GM12878 (cell line): Measurements from ENCODE around the gene ZFP62.

Experiments used
- CHD1 ChIP-seq: IDR thresholded peaks from 2 replicates; pipeline ENCODE4 v1.6.1; 2012; ENCODE audit warnings: low read depth, low read length, improper control_type of control experiment
- CTCF ChIP-seq, 3 experiments: IDR thresholded peaks in 2 of 3; conservative IDR thresholded peaks in 1 of 3; 2 replicates each; pipeline ENCODE4 v1.5.1; 2011; ENCODE audit warnings: low read depth in 3 of 3, low read length in 3 of 3, mild to moderate bottlenecking in 3 of 3, control low read depth in 2 of 3, moderate library complexity in 2 of 3, inconsistent platforms in 1 of 3, mixed read lengths in 1 of 3; ENCODE audit not compliant: control insufficient read depth in 2 of 3, insufficient read depth in 1 of 3; ENCODE audit errors: extremely low read depth in 1 of 3
- EP300 ChIP-seq, 2 experiments: fragments of 150-350 bp in 1 of 2; IDR thresholded peaks; 2 replicates each; pipeline ENCODE4 v1.6.1; 2011 to 2012; ENCODE audit warnings: low read depth in 2 of 2, low read length in 2 of 2, borderline replicate concordance in 1 of 2, improper control_type of control experiment in 1 of 2, inconsistent platforms in 1 of 2; ENCODE audit not compliant: control insufficient read depth in 1 of 2
- ETV6 ChIP-seq, 2 experiments: fragments of 450-650 bp in 1 of 2; IDR thresholded peaks in 1 of 2; conservative IDR thresholded peaks in 1 of 2; 2 replicates each; pipeline ENCODE4 v1.6.1; 2014; ENCODE audit warnings: antibody characterized with exemption in 1 of 2, borderline replicate concordance in 1 of 2, low read depth in 1 of 2, mild to moderate bottlenecking in 1 of 2, moderate library complexity in 1 of 2
- NFYB ChIP-seq: IDR thresholded peaks from 2 replicates; pipeline ENCODE4 v1.6.1; 2011; ENCODE audit warnings: low read depth, mild to moderate bottlenecking, low read length, improper control_type of control experiment, moderate library complexity; ENCODE audit not compliant: insufficient read depth
- NR2F1 ChIP-seq: fragments of 450-650 bp; conservative IDR thresholded peaks from 2 replicates; pipeline ENCODE4 v1.6.1; 2017; ENCODE audit warnings: mild to moderate bottlenecking
- POLR2AphosphoS5 ChIP-seq: IDR thresholded peaks from 2 replicates; pipeline ENCODE4 v1.6.1; 2011; ENCODE audit warnings: mild to moderate bottlenecking, low read length, inconsistent platforms
- TAF1 ChIP-seq: IDR thresholded peaks from 2 replicates; pipeline ENCODE4 v1.6.1; 2011; ENCODE audit warnings: mild to moderate bottlenecking, low read depth, low read length, borderline replicate concordance
- USF2 ChIP-seq: IDR thresholded peaks from 2 replicates; pipeline ENCODE4 v1.6.1; 2011; ENCODE audit warnings: low read depth, low read length, improper control_type of control experiment, borderline replicate concordance

- TF ChIP-seq CHD1 = 0 out of 2 replicates have a peak, but pooled peaks have one; percentile 53
- peak in 1 of 2 experiments; percentile 34; a peak in 1 of 4 replicates for TF ChIP-seq ETV6 (conservative IDR thresholded peaks at IDR 0.05 in 1 of 2, IDR thresholded peaks at IDR 0.05 in 1 of 2; ENCODE audit: borderline replicate concordance in 1 of 2, low read depth in 1 of 2)
- TF ChIP-seq NR2F1 = peak; percentile 98
- TF ChIP-seq USF2 = no peak
- TF ChIP-seq CTCF (IDR thresholded peaks at IDR 0.05 in 2 of 3, conservative IDR thresholded peaks at IDR 0.05 in 1 of 3; ENCODE audit: control insufficient read depth in 2 of 3, extremely low read depth in 1 of 3, insufficient read depth in 1 of 3, low read depth in 3 of 3, low read length in 3 of 3) = no peak
- TF ChIP-seq POLR2AphosphoS5 = peak; percentile 90
- peak; percentile 59; the same call in 1 of the 2 replicates for TF ChIP-seq TAF1
- TF ChIP-seq NFYB = no peak
- TF ChIP-seq EP300 (IDR thresholded peaks at IDR 0.05; ENCODE audit: borderline replicate concordance in 1 of 2, control insufficient read depth in 1 of 2, low read depth in 2 of 2, low read length in 2 of 2) = no peak
Observed at GRCh38 chr5:180810210-180810958, 50.7 kb downstream of the ZFP62 start.
